ENCODE measurements around the gene FRYL. TPM values are rescaled to one million over a fixed set of nuclear protein-coding genes. Genes with fewer than 3 reads are reported as not detected.

Gene FRYL
- total RNA-seq, 2 donors from 2014 or later = 71.7 TPM

GRCh38 chr4:48588230-48589097, 191.6 kb downstream of the FRYL start:
- peaks cover 12% of the 10 kb centered on the region for H3K4me1 Mint-ChIP-seq (ENCODE audit: low read depth)
- peaks cover 3 to 10% of the 10 kb centered on the region in 2 donors for H3K36me3 Mint-ChIP-seq (ENCODE audit: insufficient read depth in 2 of 2)

GRCh38 chr4:48585401-48585800, 194.7 kb downstream of the FRYL start:
- Mint-ChIP-seq H3K4me3 (no peak overlapping the region), H3K27ac (no peak overlapping the region), H3K27me3 (ENCODE audit: low read depth) (no peaks in the 10 kb centered on the region), H3K4me1 (ENCODE audit: low read depth) (peaks cover 12% of the 10 kb centered on the region), H3K36me3 (ENCODE audit: insufficient read depth in 2 of 2) (peaks cover 3 to 10% of the 10 kb centered on the region in 2 donors), H3K9me3 (no peaks in the 10 kb centered on the region)
- DNase-seq (no peak), ATAC-seq (replicated peaks in 1 of 2) (no peak)

More at GRCh38 chr4:48588230-48589097, 191.6 kb downstream of the FRYL start:
- no peaks in the 10 kb centered on the region for H3K27me3 Mint-ChIP-seq (ENCODE audit: low read depth)
- H3K9me3 Mint-ChIP-seq = no peaks in the 10 kb centered on the region
- H3K27ac Mint-ChIP-seq = peak overlapping the region; percentile 73
- no peak overlapping the region for H3K4me3 Mint-ChIP-seq
- DNase-seq = no peak
- ATAC-seq (replicated peaks in 1 of 2) = peak in 1 of 2 donors; percentile 25

- H3K4me3 Mint-ChIP-seq = no peak overlapping the region
- no peaks in the 10 kb centered on the region for H3K9me3 Mint-ChIP-seq
- peak overlapping the region; percentile 55 for H3K27ac Mint-ChIP-seq
- H3K4me1 Mint-ChIP-seq (ENCODE audit: low read depth) = no peaks in the 10 kb centered on the region
- H3K36me3 Mint-ChIP-seq (ENCODE audit: insufficient read depth in 2 of 2) = peaks cover 0 to 6% of the 10 kb centered on the region in 2 donors
- ATAC-seq (replicated peaks in 1 of 2) (peak; percentile 66 to 76), DNase-seq (peak; percentile 42 to 55)
- H3K27me3 Mint-ChIP-seq (ENCODE audit: low read depth) = no peaks in the 10 kb centered on the region
Measured at GRCh38 chr4:48578132-48578968, 201.7 kb downstream of the FRYL start.

- no peak for DNase-seq
- H3K9me3 Mint-ChIP-seq = no peaks in the 10 kb centered on the region
- H3K4me3 Mint-ChIP-seq = no peak overlapping the region
- no peaks in the 10 kb centered on the region for H3K27me3 Mint-ChIP-seq (ENCODE audit: low read depth)
- H3K36me3 Mint-ChIP-seq (ENCODE audit: insufficient read depth in 2 of 2) = peaks cover 0 to 11% of the 10 kb centered on the region in 2 donors
- no peak overlapping the region for H3K27ac Mint-ChIP-seq
- ATAC-seq (replicated peaks in 1 of 2) = no peak
- no peaks in the 10 kb centered on the region for H3K4me1 Mint-ChIP-seq (ENCODE audit: low read depth)
Measured at GRCh38 chr4:48575964-48576363, 204.1 kb downstream of the FRYL start.

- peak overlapping the region; percentile 20 for H3K27ac Mint-ChIP-seq
- no peak overlapping the region for H3K4me3 Mint-ChIP-seq
- H3K4me1 Mint-ChIP-seq (ENCODE audit: low read depth) = no peaks in the 10 kb centered on the region
- no peak for ATAC-seq (replicated peaks in 1 of 2)
- peaks cover 0 to 8% of the 10 kb centered on the region in 2 donors for H3K36me3 Mint-ChIP-seq (ENCODE audit: insufficient read depth in 2 of 2)
- no peak for DNase-seq
- H3K9me3 Mint-ChIP-seq = no peaks in the 10 kb centered on the region
- no peaks in the 10 kb centered on the region for H3K27me3 Mint-ChIP-seq (ENCODE audit: low read depth)
Measured at GRCh38 chr4:48571471-48571870, 208.6 kb downstream of the FRYL start.

- Mint-ChIP-seq H3K4me3 (no peak overlapping the region), H3K27ac (no peak overlapping the region), H3K4me1 (ENCODE audit: low read depth) (no peaks in the 10 kb centered on the region), H3K27me3 (ENCODE audit: low read depth) (no peaks in the 10 kb centered on the region), H3K36me3 (ENCODE audit: insufficient read depth in 2 of 2) (peaks cover 0 to 13% of the 10 kb centered on the region in 2 donors), H3K9me3 (no peaks in the 10 kb centered on the region)
- ATAC-seq (replicated peaks in 1 of 2) = no peak
- DNase-seq = no peak
Measured at GRCh38 chr4:48570646-48571220, 209.3 kb downstream of the FRYL start.

GRCh38 chr4:48566034-48566384, 214.1 kb downstream of the FRYL start:
- Mint-ChIP-seq H3K9me3 (no peaks in the 10 kb centered on the region), H3K27ac (no peak overlapping the region), H3K27me3 (ENCODE audit: low read depth) (no peaks in the 10 kb centered on the region), H3K4me1 (ENCODE audit: low read depth) (no peaks in the 10 kb centered on the region), H3K4me3 (no peak overlapping the region), H3K36me3 (ENCODE audit: insufficient read depth in 2 of 2) (peaks cover 0 to 8% of the 10 kb centered on the region in 2 donors)
- no peak for DNase-seq
- no peak for ATAC-seq (replicated peaks in 1 of 2)

GRCh38 chr4:48565362-48566033, 214.6 kb downstream of the FRYL start:
- H3K27me3 Mint-ChIP-seq (ENCODE audit: low read depth) = no peaks in the 10 kb centered on the region
- H3K36me3 Mint-ChIP-seq (ENCODE audit: insufficient read depth in 2 of 2) = peaks cover 0 to 8% of the 10 kb centered on the region in 2 donors
- DNase-seq (no peak), ATAC-seq (replicated peaks in 1 of 2) (no peak)
- no peak overlapping the region for H3K27ac Mint-ChIP-seq
- no peaks in the 10 kb centered on the region for H3K4me1 Mint-ChIP-seq (ENCODE audit: low read depth)
- no peaks in the 10 kb centered on the region for H3K9me3 Mint-ChIP-seq
- no peak overlapping the region for H3K4me3 Mint-ChIP-seq

DNA sequence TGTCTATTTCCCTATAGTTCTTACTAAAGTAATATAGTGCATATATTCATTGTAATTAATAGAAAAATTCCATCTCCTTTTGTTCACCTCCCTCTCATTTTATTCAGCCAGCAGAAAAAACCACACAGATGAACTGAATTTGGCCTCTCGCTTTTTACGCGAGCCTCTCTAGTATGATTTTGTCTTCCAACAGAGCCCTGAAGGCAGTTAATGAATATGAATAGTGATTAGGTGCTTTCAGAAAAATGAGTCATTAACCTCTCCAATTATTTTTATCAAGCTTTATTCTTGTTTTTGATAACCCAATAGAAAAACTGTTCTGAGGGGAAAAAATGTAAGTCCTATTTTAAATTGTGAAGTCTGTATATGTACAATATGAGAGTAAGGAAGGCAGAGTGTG, 215.9 kb downstream of the FRYL start:
- peaks cover 6 to 17% of the 10 kb centered on the region in 2 donors for H3K36me3 Mint-ChIP-seq (ENCODE audit: insufficient read depth in 2 of 2)

GRCh38 chr4:48558819-48559218, 221.3 kb downstream of the FRYL start:
- H3K36me3 Mint-ChIP-seq (ENCODE audit: insufficient read depth in 2 of 2) = peaks cover 19 to 37% of the 10 kb centered on the region in 2 donors
- no peak overlapping the region for H3K4me3 Mint-ChIP-seq
- no peak overlapping the region for H3K27ac Mint-ChIP-seq
- peaks cover 0 to 2% of the 10 kb centered on the region in 2 donors for H3K9me3 Mint-ChIP-seq
- peaks cover 5% of the 10 kb centered on the region for H3K4me1 Mint-ChIP-seq (ENCODE audit: low read depth)
- DNase-seq (no peak), ATAC-seq (replicated peaks in 1 of 2) (no peak)
- no peaks in the 10 kb centered on the region for H3K27me3 Mint-ChIP-seq (ENCODE audit: low read depth)

More for the DNA sequence above, 215.9 kb downstream of the FRYL start:
- Mint-ChIP-seq H3K27me3 (ENCODE audit: low read depth) (no peaks in the 10 kb centered on the region), H3K4me1 (ENCODE audit: low read depth) (no peaks in the 10 kb centered on the region), H3K4me3 (no peak overlapping the region), H3K9me3 (no peaks in the 10 kb centered on the region), H3K27ac (no peak overlapping the region)
- ATAC-seq (replicated peaks in 1 of 2) (no peak), DNase-seq (no peak)

GRCh38 chr4:48558026-48558425, 222.1 kb downstream of the FRYL start:
- H3K9me3 Mint-ChIP-seq = peaks cover 0 to 2% of the 10 kb centered on the region in 2 donors
- peaks cover 5% of the 10 kb centered on the region for H3K4me1 Mint-ChIP-seq (ENCODE audit: low read depth)
- peak overlapping the region; percentile 55 for H3K27ac Mint-ChIP-seq
- H3K4me3 Mint-ChIP-seq = no peak overlapping the region
- no peaks in the 10 kb centered on the region for H3K27me3 Mint-ChIP-seq (ENCODE audit: low read depth)
- H3K36me3 Mint-ChIP-seq (ENCODE audit: insufficient read depth in 2 of 2) = peaks cover 21 to 42% of the 10 kb centered on the region in 2 donors
- no peak for ATAC-seq (replicated peaks in 1 of 2)
- DNase-seq = no peak

DNA sequence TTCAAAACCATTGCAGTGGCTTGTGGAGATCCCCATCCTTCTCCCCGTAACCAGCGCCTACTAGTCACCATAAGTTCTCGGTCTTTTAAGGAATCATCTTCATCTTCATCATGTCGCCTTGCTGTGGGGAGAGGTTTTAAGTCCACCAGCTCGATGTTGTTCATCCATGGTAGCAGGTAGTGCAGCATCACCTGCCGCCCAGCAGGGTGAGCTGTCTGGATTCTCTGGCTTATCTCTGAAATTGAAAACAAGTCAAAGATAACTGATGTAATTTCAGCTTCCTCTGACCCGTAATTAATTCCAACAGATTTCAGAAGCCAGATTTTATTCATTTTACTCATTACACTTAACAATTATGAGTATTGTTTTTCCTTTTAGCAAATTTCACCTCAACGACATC, 222.6 kb downstream of the FRYL start:
- peaks cover 5% of the 10 kb centered on the region for H3K4me1 Mint-ChIP-seq (ENCODE audit: low read depth)
- H3K4me3 Mint-ChIP-seq = no peak overlapping the region
- peaks cover 21 to 42% of the 10 kb centered on the region in 2 donors for H3K36me3 Mint-ChIP-seq (ENCODE audit: insufficient read depth in 2 of 2)
- ATAC-seq (replicated peaks in 1 of 2) = peak in 1 of 2 donors; percentile 41
- DNase-seq = peak in 1 of 2 donors; percentile 8
- H3K27me3 Mint-ChIP-seq (ENCODE audit: low read depth) = no peaks in the 10 kb centered on the region
- H3K9me3 Mint-ChIP-seq = peaks cover 0 to 2% of the 10 kb centered on the region in 2 donors
- peak overlapping the region; percentile 55 for H3K27ac Mint-ChIP-seq
